DND-41 (cell line): ENCODE measurements around the gene TSR2.
"Not testable (repeated sequence)": the region's sequence is repeated elsewhere in the genome, so short reads cannot be mapped to it uniquely, and the experiment has no call there.

Experiments
- ATAC-seq: fragments of 200-7000 bp; cut with Tn5 transposase; 3 replicates; pipeline ENCODE4 v1.9.1; 2021; ENCODE audit warnings: low read depth; ENCODE audit not compliant: insufficient read depth
- DNase-seq: peaks from one replicate; pipeline ENCODE4 v3.0.0-alpha.2; 2020
- H2AFZ ChIP-seq: 2 replicates; pipeline ENCODE4 v1.6.0; 2012; ENCODE audit warnings: low read depth, low read length
- H3K27ac ChIP-seq: 2 replicates; pipeline ENCODE4 v1.5.1; 2012; ENCODE audit warnings: low read length, inconsistent platforms
- H3K27me3 ChIP-seq: fragments of 200-600 bp; sonication (generic); 2 replicates; pipeline ENCODE4 v1.6.0; 2012; ENCODE audit warnings: low read length, mild to moderate bottlenecking, inconsistent platforms; ENCODE audit not compliant: insufficient read depth, poor library complexity
- H3K36me3 ChIP-seq: 2 replicates; pipeline ENCODE4 v1.5.1; 2012; ENCODE audit warnings: low read length, inconsistent platforms; ENCODE audit not compliant: insufficient read depth
- H3K4me1 ChIP-seq: 2 replicates; pipeline ENCODE4 v1.5.1; 2012; ENCODE audit warnings: mild to moderate bottlenecking, low read length; ENCODE audit not compliant: insufficient read depth
- H3K4me2 ChIP-seq: 2 replicates; pipeline ENCODE4 v1.6.0; 2012; ENCODE audit warnings: mild to moderate bottlenecking, moderate library complexity, low read length, inconsistent platforms; ENCODE audit not compliant: insufficient read depth
- H3K4me3 ChIP-seq, 2 experiments: fragments of 200-600 bp in 1 of 2; shearing (Covaris generic) in 1 of 2; 2 replicates each; pipeline ENCODE4 v1.5.1; 2012 to 2016; ENCODE audit warnings: inconsistent platforms in 2 of 2, low read length in 2 of 2, mild to moderate bottlenecking in 2 of 2, low read depth in 1 of 2, moderate library complexity in 1 of 2
- H3K79me2 ChIP-seq: 2 replicates; pipeline ENCODE4 v1.6.0; 2012; ENCODE audit warnings: low read length, inconsistent platforms; ENCODE audit not compliant: insufficient read depth
- H3K9ac ChIP-seq: 2 replicates; pipeline ENCODE4 v1.6.0; 2012; ENCODE audit warnings: low read depth, mild to moderate bottlenecking, inconsistent platforms, low read length, moderate library complexity
- H3K9me3 ChIP-seq: 2 replicates; pipeline ENCODE4 v1.5.1; 2012; ENCODE audit warnings: low read length, moderate library complexity, mild to moderate bottlenecking, inconsistent platforms; ENCODE audit not compliant: insufficient read depth, severe bottlenecking
- H4K20me1 ChIP-seq: 2 replicates; pipeline ENCODE4 v1.6.0; 2012; ENCODE audit warnings: low read length; ENCODE audit not compliant: insufficient read depth
- CTCF ChIP-seq: IDR thresholded peaks from 2 replicates; pipeline ENCODE4 v1.5.1; 2012; ENCODE audit warnings: borderline replicate concordance, low read length, moderate library complexity, mild to moderate bottlenecking; ENCODE audit not compliant: poor library complexity, severe bottlenecking; ENCODE audit errors: extremely low read depth
- EZH2 ChIP-seq: IDR thresholded peaks from 3 replicates; pipeline ENCODE4 v1.6.1; 2012; ENCODE audit warnings: borderline replicate concordance, low read depth, mild to moderate bottlenecking, moderate library complexity, low read length, inconsistent platforms; ENCODE audit not compliant: severe bottlenecking

The TSR2 gene

DNA sequence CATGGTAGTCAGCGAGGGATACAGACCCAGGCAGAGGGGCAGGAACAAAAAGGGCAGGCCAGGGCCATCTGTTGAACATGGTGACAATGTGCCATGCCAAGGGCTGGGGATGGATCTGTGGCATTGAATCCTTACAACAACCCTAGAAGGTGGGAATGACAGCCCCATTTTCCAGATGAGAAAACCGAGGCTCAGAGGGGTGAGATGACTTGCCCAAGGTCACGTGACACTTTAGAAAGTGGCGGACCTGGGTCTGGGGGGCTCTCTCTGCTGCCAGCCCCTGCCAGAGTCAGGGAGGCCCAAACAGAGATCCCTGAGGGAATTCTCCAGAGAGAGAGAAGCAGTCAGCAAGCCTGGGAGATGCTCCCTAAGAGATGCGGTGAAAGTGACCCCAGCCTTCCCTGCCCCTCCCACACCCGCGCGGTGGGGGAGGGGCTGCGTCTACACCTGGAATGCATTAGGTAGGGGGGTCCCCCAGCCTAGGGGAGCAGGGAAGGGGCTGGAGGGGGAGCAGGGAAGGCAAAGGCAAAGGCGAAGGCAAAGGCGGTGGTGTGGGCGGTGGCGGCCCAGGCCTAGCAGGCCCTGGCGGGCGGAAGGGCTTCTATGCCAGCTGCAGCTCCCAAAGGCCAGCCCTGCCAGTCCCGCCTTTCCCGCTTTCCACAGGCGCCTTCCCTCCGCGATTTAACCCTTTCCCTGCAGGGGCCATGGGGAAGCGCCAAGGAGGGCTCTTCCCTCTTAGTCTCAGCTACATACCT, 42.8 kb downstream of the TSR2 start:
- Histone ChIP-seq H4K20me1 (no peaks in the 10 kb centered on the region), H3K27ac (no peak overlapping the region), H3K36me3 (no peaks in the 10 kb centered on the region), H3K9me3 (no peaks in the 10 kb centered on the region), H3K4me1 (no peaks in the 10 kb centered on the region), H3K79me2 (no peaks in the 10 kb centered on the region), H3K27me3 (no peaks in the 10 kb centered on the region), H3K4me2 (no peak overlapping the region), H3K9ac (no peak overlapping the region), H3K4me3 (no peak overlapping the region), H2AFZ (no peak overlapping the region)
- DNase-seq (no peak), ATAC-seq (no peak)
- TF ChIP-seq EZH2 (no peak), CTCF (no peak)

DNA sequence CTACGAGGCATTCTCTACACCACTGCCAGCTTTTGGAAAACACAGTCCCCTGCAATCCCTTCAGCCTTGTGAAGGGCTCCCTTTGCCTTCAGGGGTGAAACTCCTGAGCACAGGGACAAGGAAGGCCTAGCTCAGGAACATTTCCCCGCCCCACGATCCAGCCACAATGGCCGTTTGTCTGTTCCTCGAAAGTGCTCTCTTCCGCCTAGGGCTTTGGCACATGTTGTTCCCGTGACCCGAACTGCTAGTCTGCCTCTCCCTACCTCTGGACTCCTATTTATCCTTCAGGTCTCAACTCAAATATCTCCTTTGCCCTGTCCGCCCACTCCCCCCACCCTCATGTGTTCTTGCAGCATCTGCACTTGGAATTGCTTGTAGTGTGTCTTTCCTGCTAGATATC, 43.7 kb downstream of the TSR2 start:
- ATAC-seq, result no peak

DNA sequence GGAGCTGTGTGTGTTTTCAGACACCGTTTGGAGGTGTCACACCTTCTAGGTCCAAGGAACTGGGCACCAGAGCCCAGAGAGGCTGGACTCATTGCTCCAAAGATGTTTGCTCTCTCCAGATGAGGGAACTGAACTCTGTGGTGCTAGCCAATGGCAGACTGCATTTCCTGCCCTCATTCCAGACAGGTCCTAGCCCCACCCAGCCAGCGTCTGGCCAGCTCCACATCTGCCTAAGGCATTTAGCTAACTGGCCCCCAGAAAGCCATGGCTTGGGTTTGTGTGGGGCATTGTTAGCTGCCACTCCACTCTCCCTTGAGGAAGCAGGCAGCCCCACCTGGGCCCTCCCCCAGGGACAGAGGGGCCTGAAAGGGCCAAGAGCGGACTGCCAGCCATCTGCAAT, 44.5 kb downstream of the TSR2 start:
- Histone ChIP-seq H3K9ac (no peak overlapping the region), H4K20me1 (no peaks in the 10 kb centered on the region), H3K27ac (no peak overlapping the region), H3K36me3 (no peaks in the 10 kb centered on the region), H3K27me3 (no peaks in the 10 kb centered on the region), H2AFZ (no peak overlapping the region), H3K4me1 (no peaks in the 10 kb centered on the region), H3K9me3 (no peaks in the 10 kb centered on the region), H3K79me2 (no peaks in the 10 kb centered on the region), H3K4me2 (no peak overlapping the region), H3K4me3 (no peak overlapping the region)
- ATAC-seq, result no peak
- DNase-seq, result no peak
- TF ChIP-seq EZH2 (no peak), CTCF (no peak)

More for the DNA sequence above, 43.7 kb downstream of the TSR2 start:
- Histone ChIP-seq H2AFZ (no peak overlapping the region), H3K4me2 (no peak overlapping the region), H3K9ac (no peak overlapping the region), H3K9me3 (no peaks in the 10 kb centered on the region), H3K27me3 (no peaks in the 10 kb centered on the region), H3K4me3 (no peak overlapping the region), H3K36me3 (no peaks in the 10 kb centered on the region), H3K4me1 (no peaks in the 10 kb centered on the region), H3K79me2 (no peaks in the 10 kb centered on the region), H4K20me1 (no peaks in the 10 kb centered on the region), H3K27ac (no peak overlapping the region)
- no peak for TF ChIP-seq CTCF
- no peak for TF ChIP-seq EZH2
- DNase-seq, result no peak

DNA sequence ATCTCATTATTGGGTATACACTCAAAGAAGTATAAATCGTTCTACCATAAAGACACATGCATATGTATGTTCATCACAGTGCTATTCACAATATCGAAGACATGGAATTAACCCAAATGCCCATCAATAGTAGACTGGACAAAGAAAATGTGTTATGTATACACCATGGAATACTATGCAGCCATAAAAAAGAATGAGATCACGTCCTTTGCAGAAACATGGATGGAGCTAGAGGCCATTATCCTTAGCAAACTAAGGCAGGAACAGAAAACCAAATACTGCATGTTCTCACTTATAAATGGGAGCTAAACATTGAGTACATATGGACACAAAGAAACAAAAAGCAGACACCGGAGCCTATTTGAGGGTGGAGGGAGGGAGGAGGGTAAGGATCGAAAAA, 49.6 kb downstream of the TSR2 start:
- H3K27ac ChIP-seq, H2AFZ ChIP-seq, H3K27me3 ChIP-seq, ATAC-seq, H4K20me1 ChIP-seq, H3K9ac ChIP-seq, H3K79me2 ChIP-seq, DNase-seq, H3K4me1 ChIP-seq, H3K4me2 ChIP-seq, H3K36me3 ChIP-seq, H3K9me3 ChIP-seq, H3K4me3 ChIP-seq: not testable (repeated sequence)
